Measurements from ENCODE around the gene GLI3.

The GLI3 gene

GRCh38 chr7:42021631-42022030 is 215.4 kb downstream of the GLI3 start:
- FAIRE-seq (no peak), DNase-seq (ENCODE audit: insufficient read length, low spot score) (no peak)
- no peak for TF ChIP-seq POU2F2 (IDR thresholded peaks at IDR 0.05; ENCODE audit: low read depth, low read length)
- no peak for TF ChIP-seq TAF1 (IDR thresholded peaks at IDR 0.05; ENCODE audit: low read depth, low read length)
- no peak for TF ChIP-seq SPI1 (IDR thresholded peaks at IDR 0.05; ENCODE audit: low read depth, low read length)
- TF ChIP-seq POLR2A (IDR thresholded peaks at IDR 0.05; ENCODE audit: low read depth, low read length), result no peak
- no peak for TF ChIP-seq POLR2AphosphoS5 (IDR thresholded peaks at IDR 0.05; ENCODE audit: low read depth, low read length)
- no peak for TF ChIP-seq PAX5 (IDR thresholded peaks at IDR 0.05; ENCODE audit: insufficient read depth, low read length, severe bottlenecking)

- FAIRE-seq (no peak), DNase-seq (ENCODE audit: insufficient read length, low spot score) (no peak)
- TF ChIP-seq TAF1 (IDR thresholded peaks at IDR 0.05; ENCODE audit: low read depth, low read length), result no peak
- no peak for TF ChIP-seq POLR2AphosphoS5 (IDR thresholded peaks at IDR 0.05; ENCODE audit: low read depth, low read length)
- no peak for TF ChIP-seq PAX5 (IDR thresholded peaks at IDR 0.05; ENCODE audit: insufficient read depth, low read length, severe bottlenecking)
- TF ChIP-seq SPI1 (IDR thresholded peaks at IDR 0.05; ENCODE audit: low read depth, low read length), result no peak
- no peak for TF ChIP-seq POLR2A (IDR thresholded peaks at IDR 0.05; ENCODE audit: low read depth, low read length)
- no peak for TF ChIP-seq POU2F2 (IDR thresholded peaks at IDR 0.05; ENCODE audit: low read depth, low read length)
These were observed 216.9 kb downstream of the GLI3 start for GRCh38 chr7:42020061-42020460.

GRCh38 chr7:42017349-42017986 is 219.5 kb downstream of the GLI3 start:
- DNase-seq (ENCODE audit: insufficient read length, low spot score), result no peak
- TF ChIP-seq SPI1 (IDR thresholded peaks at IDR 0.05; ENCODE audit: low read depth, low read length) (no peak), POLR2AphosphoS5 (IDR thresholded peaks at IDR 0.05; ENCODE audit: low read depth, low read length) (no peak), POU2F2 (IDR thresholded peaks at IDR 0.05; ENCODE audit: low read depth, low read length) (no peak), TAF1 (IDR thresholded peaks at IDR 0.05; ENCODE audit: low read depth, low read length) (no peak), POLR2A (IDR thresholded peaks at IDR 0.05; ENCODE audit: low read depth, low read length) (no peak), PAX5 (IDR thresholded peaks at IDR 0.05; ENCODE audit: insufficient read depth, low read length, severe bottlenecking) (no peak)
- no peak for FAIRE-seq

- TF ChIP-seq POLR2A (IDR thresholded peaks at IDR 0.05; ENCODE audit: low read depth, low read length) (no peak), PAX5 (IDR thresholded peaks at IDR 0.05; ENCODE audit: insufficient read depth, low read length, severe bottlenecking) (no peak), TAF1 (IDR thresholded peaks at IDR 0.05; ENCODE audit: low read depth, low read length) (no peak), POU2F2 (IDR thresholded peaks at IDR 0.05; ENCODE audit: low read depth, low read length) (no peak), POLR2AphosphoS5 (IDR thresholded peaks at IDR 0.05; ENCODE audit: low read depth, low read length) (no peak)
- FAIRE-seq (no peak), DNase-seq (ENCODE audit: insufficient read length, low spot score) (no peak)
These were observed 220.5 kb downstream of the GLI3 start for GRCh38 chr7:42016517-42016916.

GRCh38 chr7:42014625-42015618 is 222.1 kb downstream of the GLI3 start:
- TF ChIP-seq SPI1 (IDR thresholded peaks at IDR 0.05; ENCODE audit: low read depth, low read length) (no peak), POLR2AphosphoS5 (IDR thresholded peaks at IDR 0.05; ENCODE audit: low read depth, low read length) (no peak), PAX5 (IDR thresholded peaks at IDR 0.05; ENCODE audit: insufficient read depth, low read length, severe bottlenecking) (no peak), TAF1 (IDR thresholded peaks at IDR 0.05; ENCODE audit: low read depth, low read length) (no peak), POU2F2 (IDR thresholded peaks at IDR 0.05; ENCODE audit: low read depth, low read length) (no peak), POLR2A (IDR thresholded peaks at IDR 0.05; ENCODE audit: low read depth, low read length) (no peak)
- no peak for FAIRE-seq
- DNase-seq (ENCODE audit: insufficient read length, low spot score), result peak; percentile 16

GRCh38 chr7:42012786-42013360 is 224.1 kb downstream of the GLI3 start:
- TF ChIP-seq POU2F2 (IDR thresholded peaks at IDR 0.05; ENCODE audit: low read depth, low read length), result no peak
- TF ChIP-seq POLR2AphosphoS5 (IDR thresholded peaks at IDR 0.05; ENCODE audit: low read depth, low read length), result no peak
- TF ChIP-seq POLR2A (IDR thresholded peaks at IDR 0.05; ENCODE audit: low read depth, low read length), result no peak
- FAIRE-seq, result no peak

GRCh38 chr7:42012313-42012712 is 224.7 kb downstream of the GLI3 start:
- TF ChIP-seq TAF1 (IDR thresholded peaks at IDR 0.05; ENCODE audit: low read depth, low read length) (no peak), POLR2A (IDR thresholded peaks at IDR 0.05; ENCODE audit: low read depth, low read length) (no peak), POU2F2 (IDR thresholded peaks at IDR 0.05; ENCODE audit: low read depth, low read length) (no peak), POLR2AphosphoS5 (IDR thresholded peaks at IDR 0.05; ENCODE audit: low read depth, low read length) (no peak), PAX5 (IDR thresholded peaks at IDR 0.05; ENCODE audit: insufficient read depth, low read length, severe bottlenecking) (no peak), SPI1 (IDR thresholded peaks at IDR 0.05; ENCODE audit: low read depth, low read length) (no peak)
- DNase-seq (ENCODE audit: insufficient read length, low spot score), result no peak
- FAIRE-seq, result no peak

More at GRCh38 chr7:42012786-42013360, 224.1 kb downstream of the GLI3 start:
- no peak for DNase-seq (ENCODE audit: insufficient read length, low spot score)

GRCh38 chr7:42011846-42012245 is 225.2 kb downstream of the GLI3 start:
- TF ChIP-seq SPI1 (IDR thresholded peaks at IDR 0.05; ENCODE audit: low read depth, low read length) (no peak), POLR2A (IDR thresholded peaks at IDR 0.05; ENCODE audit: low read depth, low read length) (no peak), TAF1 (IDR thresholded peaks at IDR 0.05; ENCODE audit: low read depth, low read length) (no peak), PAX5 (IDR thresholded peaks at IDR 0.05; ENCODE audit: insufficient read depth, low read length, severe bottlenecking) (no peak), POLR2AphosphoS5 (IDR thresholded peaks at IDR 0.05; ENCODE audit: low read depth, low read length) (no peak), POU2F2 (IDR thresholded peaks at IDR 0.05; ENCODE audit: low read depth, low read length) (no peak)
- FAIRE-seq (no peak), DNase-seq (ENCODE audit: insufficient read length, low spot score) (no peak)

GRCh38 chr7:42010751-42011150 is 226.3 kb downstream of the GLI3 start:
- no peak for FAIRE-seq

More at GRCh38 chr7:42010751-42011150, 226.3 kb downstream of the GLI3 start:
- DNase-seq (ENCODE audit: insufficient read length, low spot score), result no peak
- TF ChIP-seq POU2F2 (IDR thresholded peaks at IDR 0.05; ENCODE audit: low read depth, low read length) (no peak), POLR2AphosphoS5 (IDR thresholded peaks at IDR 0.05; ENCODE audit: low read depth, low read length) (no peak), PAX5 (IDR thresholded peaks at IDR 0.05; ENCODE audit: insufficient read depth, low read length, severe bottlenecking) (no peak), TAF1 (IDR thresholded peaks at IDR 0.05; ENCODE audit: low read depth, low read length) (no peak), SPI1 (IDR thresholded peaks at IDR 0.05; ENCODE audit: low read depth, low read length) (no peak), POLR2A (IDR thresholded peaks at IDR 0.05; ENCODE audit: low read depth, low read length) (no peak)
